H1 (cell line): Measurements from ENCODE around the gene MTFR2. TPM values are rescaled to one million over a fixed set of nuclear protein-coding genes. Genes with fewer than 3 reads are reported as not detected.

Experiments used
- ATF2 ChIP-seq: IDR thresholded peaks from 2 replicates; pipeline ENCODE4 v1.6.1; 2012; ENCODE audit warnings: low read length, inconsistent platforms
- EGR1 ChIP-seq: IDR thresholded peaks from 2 replicates; pipeline ENCODE4 v1.6.1; 2011; ENCODE audit warnings: low read depth, low read length, borderline replicate concordance
- EZH2 ChIP-seq: fragments of 200-600 bp; sonication (generic); IDR thresholded peaks from 2 replicates; pipeline ENCODE4 v1.7.1; 2012; ENCODE audit warnings: low read depth, mild to moderate bottlenecking, moderate library complexity, low read length, inconsistent platforms; ENCODE audit not compliant: severe bottlenecking
- GABPA ChIP-seq: IDR thresholded peaks from 2 replicates; pipeline ENCODE4 v1.6.1; 2011; ENCODE audit warnings: mild to moderate bottlenecking, low read length, moderate library complexity, borderline replicate concordance; ENCODE audit not compliant: insufficient read depth
- GTF2F1 ChIP-seq: IDR thresholded peaks from 2 replicates; pipeline ENCODE4 v1.6.1; 2012; ENCODE audit warnings: low read depth, low read length, improper control_type of control experiment, borderline replicate concordance
- MAX ChIP-seq: IDR thresholded peaks from 2 replicates; pipeline ENCODE4 v1.6.1; 2012; ENCODE audit warnings: inconsistent platforms
- RAD21 ChIP-seq, 2 experiments: IDR thresholded peaks in 1 of 2; conservative IDR thresholded peaks in 1 of 2; 2 replicates each; pipeline ENCODE4 v1.6.1; 2011; ENCODE audit warnings: low read depth in 2 of 2, low read length in 2 of 2, improper control_type of control experiment in 1 of 2, inconsistent platforms in 1 of 2, mild to moderate bottlenecking in 1 of 2, moderate library complexity in 1 of 2
- RXRA ChIP-seq: IDR thresholded peaks from 2 replicates; pipeline ENCODE4 v1.6.1; 2011; ENCODE audit warnings: low read depth, mild to moderate bottlenecking, low read length, moderate library complexity; ENCODE audit not compliant: insufficient read depth
- SIN3A ChIP-seq, 2 experiments: IDR thresholded peaks in 1 of 2; conservative IDR thresholded peaks in 1 of 2; 2 replicates each; pipeline ENCODE4 v1.6.1; 2011 to 2012; ENCODE audit warnings: low read length in 2 of 2, improper control_type of control experiment in 1 of 2, low read depth in 1 of 2, mild to moderate bottlenecking in 1 of 2
- USF2 ChIP-seq: IDR thresholded peaks from 2 replicates; pipeline ENCODE4 v1.6.1; 2011; ENCODE audit warnings: low read length, improper control_type of control experiment
- YY1 ChIP-seq: IDR thresholded peaks from 2 replicates; pipeline ENCODE4 v1.6.1; 2011; ENCODE audit warnings: low read depth, mild to moderate bottlenecking, low read length
- polyA plus RNA-seq, 7 experiments: library from polyadenylated mRNA; depleted of rRNA in 3 of 7; stranded (reverse) in 5 of 7; unstranded in 2 of 7; fragments of >200 nt in 5 of 7; fragments of 200-250 nt in 2 of 7; gene quantifications; 1 replicate in 5 of 7; 2 replicates in 1 of 7; 4 replicates in 1 of 7; pipeline versions ENCODE4 v1.2.1 to v1.2.3, GENCODE V29; 2011 to 2013; ENCODE audit warnings: missing spikeins in 2 of 7, mixed read lengths in 2 of 7
- total RNA-seq: library from RNA; stranded (reverse); fragmentation: NEBNext Ultra II Directional; extraction: Animal tissue kit (Norgen Biotek cat#: 25700); gene quantifications from 2 replicates; pipeline ENCODE4 v1.2.1, GENCODE V29; 2021

MTFR2 gene
- total and polyA plus RNA-seq, 2 of the 8 experiments (the other 6 are each of a cell fraction or from before 2014, with no cell fraction given): 8.5 to 10.7 TPM

- no peak for TF ChIP-seq ATF2
- TF ChIP-seq RAD21 (IDR thresholded peaks at IDR 0.05 in 1 of 2, conservative IDR thresholded peaks at IDR 0.05 in 1 of 2; ENCODE audit: low read depth in 2 of 2, low read length in 2 of 2): no peak
- no peak for TF ChIP-seq GABPA
- TF ChIP-seq EGR1: no peak
- no peak for TF ChIP-seq SIN3A (conservative IDR thresholded peaks at IDR 0.05 in 1 of 2, IDR thresholded peaks at IDR 0.05 in 1 of 2; ENCODE audit: low read depth in 1 of 2, low read length in 2 of 2)
- TF ChIP-seq USF2: no peak
- no peak for TF ChIP-seq YY1
- no peak for TF ChIP-seq RXRA
- TF ChIP-seq GTF2F1: no peak
- TF ChIP-seq EZH2: no peak
- no peak for TF ChIP-seq MAX
Measured at GRCh38 chr6:136228814-136229213, 21.3 kb downstream of the MTFR2 start (continued).
